Transverse colon (tissue), 4 donors: ENCODE results near the gene CALHM2.

Experiments
- CTCF ChIP-seq, 5 experiments: fragments of 200-600 bp in 3 of 5; fragments of 450-650 bp in 2 of 5; sonication (generic) in 3 of 5; IDR thresholded peaks; 1 replicate in 2 of 5; 2 replicates in 3 of 5; pipeline ENCODE4 v1.5.1; 2016 to 2017; ENCODE audit warnings: antibody characterized with exemption in 5 of 5, inconsistent platforms in 3 of 5, mild to moderate bottlenecking in 2 of 5, moderate library complexity in 1 of 5
- EP300 ChIP-seq: sonication (generic); formaldehyde crosslinking; IDR thresholded peaks from one replicate; pipeline ENCODE4 v1.6.1; 2017; ENCODE audit warnings: antibody characterized with exemption, low read depth
- POLR2A ChIP-seq: fragments of 450-650 bp; IDR thresholded peaks from one replicate; pipeline ENCODE4 v1.6.1; 2016; ENCODE audit warnings: antibody characterized with exemption, mild to moderate bottlenecking, moderate library complexity
- POLR2AphosphoS5 ChIP-seq, 3 donors: sonication (generic); formaldehyde crosslinking; IDR thresholded peaks; one replicate each; pipeline ENCODE4 v1.6.1; 2016; ENCODE audit warnings: antibody characterized with exemption in 3 of 3

DNA sequence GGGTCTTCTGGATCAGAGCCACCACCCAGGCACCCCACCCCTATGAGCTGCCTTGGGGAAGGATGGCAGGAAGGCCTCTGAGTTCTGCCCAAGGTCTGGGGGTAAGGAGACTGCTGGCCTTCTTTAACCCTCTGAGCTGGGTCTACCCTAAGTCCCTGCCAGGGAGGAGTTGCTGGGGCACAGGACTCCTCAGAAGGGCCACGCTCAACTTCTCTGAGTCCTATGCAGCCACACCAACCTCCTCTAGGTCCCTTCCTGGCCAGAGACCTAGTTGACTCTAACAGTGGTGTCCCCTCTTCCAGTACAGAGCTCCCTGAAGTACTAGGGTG lies 38.8 kb upstream of the CALHM2 start:
- no peak for TF ChIP-seq POLR2AphosphoS5 (IDR thresholded peaks at IDR 0.05)
- TF ChIP-seq CTCF (IDR thresholded peaks at IDR 0.05) = no peak
- TF ChIP-seq POLR2A = no peak
- TF ChIP-seq EP300 = no peak
